ENCODE data around the gene OR1F1. TPM values are rescaled to one million over a fixed set of nuclear protein-coding genes. Genes with fewer than 3 reads are reported as not detected.

The OR1F1 gene
- total and polyA plus RNA-seq, 7 donors, result not detected

DNA sequence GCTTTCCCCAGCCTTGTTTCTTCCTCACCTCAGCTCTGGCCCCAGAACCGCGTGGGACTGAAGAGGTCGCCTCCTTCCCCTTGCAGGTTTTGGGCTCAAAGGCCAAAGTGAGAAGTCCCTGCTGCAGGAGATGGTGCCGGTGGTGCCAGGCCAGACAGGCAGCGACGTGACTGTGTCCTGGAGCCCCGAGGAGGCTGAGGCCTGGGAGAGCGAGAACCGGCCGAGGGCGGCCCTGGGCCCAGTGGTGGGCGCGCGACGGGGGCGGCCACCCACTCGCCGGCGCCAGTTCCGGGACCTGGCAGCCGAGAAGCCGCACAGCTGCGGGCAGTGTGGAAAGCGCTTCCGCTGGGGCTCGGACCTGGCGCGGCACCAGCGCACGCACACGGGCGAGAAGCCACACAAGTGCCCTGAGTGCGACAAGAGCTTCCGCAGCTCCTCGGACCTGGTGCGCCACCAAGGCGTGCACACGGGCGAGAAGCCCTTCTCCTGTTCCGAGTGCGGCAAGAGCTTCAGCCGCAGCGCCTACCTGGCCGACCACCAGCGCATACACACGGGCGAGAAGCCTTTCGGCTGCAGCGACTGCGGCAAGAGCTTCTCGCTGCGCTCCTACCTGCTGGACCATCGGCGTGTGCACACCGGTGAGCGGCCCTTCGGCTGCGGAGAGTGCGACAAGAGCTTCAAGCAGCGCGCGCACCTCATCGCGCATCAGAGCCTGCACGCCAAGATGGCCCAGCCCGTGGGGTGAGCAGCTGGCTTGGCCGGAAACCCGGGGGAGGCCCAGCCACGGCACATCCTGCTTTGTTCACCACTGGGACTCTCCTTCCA is 47.2 kb upstream of the OR1F1 start:
- DNase-seq, result no peak
- no peak overlapping the region for H3K27ac ChIP-seq
- no peak overlapping the region for H3K4me3 ChIP-seq
- WGBS, 2 donors, result 96 to 97% methylated on average over 69 of the region's 69 CpGs
- H3K36me3 ChIP-seq, result peaks cover 7 to 61% (median 16%) of the 10 kb centered on the region in 4 donors
- TF ChIP-seq, protein P1, sequence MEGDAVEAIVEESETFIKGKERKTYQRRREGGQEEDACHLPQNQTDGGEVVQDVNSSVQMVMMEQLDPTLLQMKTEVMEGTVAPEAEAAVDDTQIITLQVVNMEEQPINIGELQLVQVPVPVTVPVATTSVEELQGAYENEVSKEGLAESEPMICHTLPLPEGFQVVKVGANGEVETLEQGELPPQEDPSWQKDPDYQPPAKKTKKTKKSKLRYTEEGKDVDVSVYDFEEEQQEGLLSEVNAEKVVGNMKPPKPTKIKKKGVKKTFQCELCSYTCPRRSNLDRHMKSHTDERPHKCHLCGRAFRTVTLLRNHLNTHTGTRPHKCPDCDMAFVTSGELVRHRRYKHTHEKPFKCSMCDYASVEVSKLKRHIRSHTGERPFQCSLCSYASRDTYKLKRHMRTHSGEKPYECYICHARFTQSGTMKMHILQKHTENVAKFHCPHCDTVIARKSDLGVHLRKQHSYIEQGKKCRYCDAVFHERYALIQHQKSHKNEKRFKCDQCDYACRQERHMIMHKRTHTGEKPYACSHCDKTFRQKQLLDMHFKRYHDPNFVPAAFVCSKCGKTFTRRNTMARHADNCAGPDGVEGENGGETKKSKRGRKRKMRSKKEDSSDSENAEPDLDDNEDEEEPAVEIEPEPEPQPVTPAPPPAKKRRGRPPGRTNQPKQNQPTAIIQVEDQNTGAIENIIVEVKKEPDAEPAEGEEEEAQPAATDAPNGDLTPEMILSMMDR (IDR thresholded peaks at IDR 0.05), result no peak
- TF ChIP-seq POLR2A (IDR thresholded peaks at IDR 0.05), result no peak
- TF ChIP-seq POLR2AphosphoS5 (IDR thresholded peaks at IDR 0.05), result no peak
- no peak for TF ChIP-seq EP300 (IDR thresholded peaks at IDR 0.05)
- H3K4me1 ChIP-seq, result peaks cover 0 to 13% (median 8%) of the 10 kb centered on the region in 4 donors
- intact Hi-C loops (cut with DNase I), result no loop called here
- H3K27me3 ChIP-seq, result no peaks in the 10 kb centered on the region
- no peaks in the 10 kb centered on the region for H3K9me3 ChIP-seq

- Histone ChIP-seq H3K36me3 (peaks cover 7 to 61% (median 16%) of the 10 kb centered on the region in 4 donors), H3K27ac (no peak overlapping the region), H3K27me3 (no peaks in the 10 kb centered on the region), H3K4me1 (peaks cover 0 to 5% (median 0%) of the 10 kb centered on the region in 4 donors), H3K9me3 (no peaks in the 10 kb centered on the region), H3K4me3 (no peak overlapping the region)
- DNase-seq, result no peak
- whole genome bisulfite sequencing, 2 donors, result 96 to 98% methylated on average over 23 of the region's 23 CpGs
- intact Hi-C loops (cut with DNase I), result no loop called here
- TF ChIP-seq, protein P1 (IDR thresholded peaks at IDR 0.05), result no peak
- TF ChIP-seq POLR2A (IDR thresholded peaks at IDR 0.05) (no peak), POLR2AphosphoS5 (IDR thresholded peaks at IDR 0.05) (no peak), EP300 (IDR thresholded peaks at IDR 0.05) (no peak)
These were observed 46.2 kb upstream of the OR1F1 start for GRCh38 chr16:3141781-3142311.

DNA sequence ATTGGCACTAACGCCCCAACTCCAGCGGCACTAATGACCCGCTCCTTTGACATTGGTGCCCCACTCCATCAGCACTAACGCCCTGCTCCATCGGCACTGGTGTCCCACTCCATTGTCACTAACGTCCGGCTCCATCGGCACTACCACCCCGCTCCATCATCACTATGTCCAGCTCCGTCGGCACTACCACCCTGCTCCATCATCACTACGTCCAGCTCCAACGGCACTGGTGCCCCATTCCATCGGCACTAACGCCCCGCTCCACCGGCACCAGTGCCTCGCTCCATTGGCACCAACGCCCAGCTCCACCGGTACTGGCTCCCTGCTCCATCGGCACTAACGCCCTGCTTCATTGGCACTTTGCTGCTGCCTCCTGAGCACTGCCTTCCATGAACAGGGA is 45.7 kb upstream of the OR1F1 start:
- Histone ChIP-seq H3K4me1 (peaks cover 0 to 3% (median 0%) of the 10 kb centered on the region in 4 donors), H3K9me3 (no peaks in the 10 kb centered on the region), H3K4me3 (no peak overlapping the region), H3K27me3 (no peaks in the 10 kb centered on the region), H3K27ac (no peak overlapping the region), H3K36me3 (peaks cover 7 to 58% (median 16%) of the 10 kb centered on the region in 4 donors)
- DNase-seq, result no peak
- WGBS, 2 donors, result 96 to 98% methylated on average over 22 of the region's 22 CpGs
- intact Hi-C loops (cut with DNase I), result no loop called here
- TF ChIP-seq POLR2A (IDR thresholded peaks at IDR 0.05) (no peak), EP300 (IDR thresholded peaks at IDR 0.05) (no peak), POLR2AphosphoS5 (IDR thresholded peaks at IDR 0.05) (no peak)
- TF ChIP-seq, protein P1 (IDR thresholded peaks at IDR 0.05), result no peak

GRCh38 chr16:3142770-3143169 is 45.2 kb upstream of the OR1F1 start:
- intact Hi-C loops (cut with DNase I), result no loop called here
- Histone ChIP-seq H3K4me1 (no peaks in the 10 kb centered on the region), H3K9me3 (no peaks in the 10 kb centered on the region), H3K27ac (no peak overlapping the region), H3K36me3 (peaks cover 7 to 53% (median 16%) of the 10 kb centered on the region in 4 donors), H3K4me3 (no peak overlapping the region), H3K27me3 (no peaks in the 10 kb centered on the region)
- WGBS, 2 donors, result 92 to 95% methylated on average over 13 of the region's 13 CpGs
- no peak for DNase-seq
- no peak for TF ChIP-seq POLR2A (IDR thresholded peaks at IDR 0.05)
- TF ChIP-seq, protein P1 (IDR thresholded peaks at IDR 0.05), result no peak
- no peak for TF ChIP-seq POLR2AphosphoS5 (IDR thresholded peaks at IDR 0.05)
- no peak for TF ChIP-seq EP300 (IDR thresholded peaks at IDR 0.05)

Data from sigmoid colon (tissue), 7 donors.